Natural killer cell treated with Interleukin-12 subunit alpha and Interleukin-12 subunit beta and Interleukin-15 and Interleukin-18, amount 100 ng/mL, for 72 hours (primary cell): ENCODE measurements around the gene GBP7. TPM values are rescaled to one million over a fixed set of nuclear protein-coding genes. Genes with fewer than 3 reads are reported as not detected.
"Not testable (repeated sequence)": the region's sequence is repeated elsewhere in the genome, so short reads cannot be mapped to it uniquely, and the experiment has no call there.

Source experiments
- ATAC-seq, 2 donors: fragments of 150-1000 bp; cut with Tn5 transposase in 1 of 2; sonication (Bioruptor Pico), chemical (Tn5 transposase) in 1 of 2; 2 replicates each; pipeline ENCODE4 v1.10.0; 2021
- DNase-seq: peaks from one replicate; pipeline ENCODE4 v3.0.0; 2022; ENCODE audit warnings: low spot score
- H3K27ac Mint-ChIP-seq, 2 donors: 1 replicate in 1 of 2; 2 replicates in 1 of 2; pipeline ENCODE4 v1.8.0; 2022; ENCODE audit warnings: mixed read lengths in 2 of 2, mild to moderate bottlenecking in 1 of 2, moderate library complexity in 1 of 2
- H3K27me3 Mint-ChIP-seq, 2 donors: 1 replicate in 1 of 2; 2 replicates in 1 of 2; pipeline ENCODE4 v1.8.0; 2022; ENCODE audit warnings: mixed read lengths in 2 of 2
- H3K36me3 Mint-ChIP-seq: one replicate; pipeline ENCODE4 v1.8.0; 2022; ENCODE audit warnings: mixed read lengths
- H3K4me1 Mint-ChIP-seq, 2 donors: 1 replicate in 1 of 2; 2 replicates in 1 of 2; pipeline ENCODE4 v1.8.0; 2022; ENCODE audit warnings: low read depth in 2 of 2, mixed read lengths in 2 of 2, mild to moderate bottlenecking in 1 of 2
- H3K4me3 Mint-ChIP-seq: one replicate; pipeline ENCODE4 v1.8.0; 2022; ENCODE audit warnings: mixed read lengths
- H3K9me3 Mint-ChIP-seq: 2 replicates; pipeline ENCODE4 v1.8.0; 2022; ENCODE audit warnings: mixed read lengths
- total RNA-seq, 2 donors: library from RNA; stranded (reverse); gene quantifications; one replicate each; pipeline ENCODE4 v1.2.3, GENCODE V29; 2022

The GBP7 gene
- total RNA-seq = 1 to 10 TPM in 1 of 2 donors, not detected in 1; 1.3 TPM

GRCh38 chr1:89175601-89176256 is at the start of gene GBP7:
Gene GBP7 (minus strand): TSS chr1:89176003. CDS start chr1:89171935, 4,068 bp downstream.
- no peak within 1 kb of the TSS for H3K27ac Mint-ChIP-seq
- H3K36me3 Mint-ChIP-seq = no peaks in the 10 kb centered on the region
- DNase-seq (no peak), ATAC-seq (no peak)
- H3K4me3 Mint-ChIP-seq = no peak within 1 kb of the TSS
- no peaks in the 10 kb centered on the region for H3K27me3 Mint-ChIP-seq
- no peaks in the 10 kb centered on the region for H3K9me3 Mint-ChIP-seq
- peaks cover 10% of the 10 kb centered on the region in 2 donors for H3K4me1 Mint-ChIP-seq

GRCh38 chr1:89221341-89221740 is 45.5 kb upstream of the GBP7 start:
- Mint-ChIP-seq H3K27me3 (no peaks in the 10 kb centered on the region), H3K4me1 (peaks cover 0 to 15% of the 10 kb centered on the region in 2 donors), H3K4me3 (no peak overlapping the region), H3K9me3 (peaks cover 2% of the 10 kb centered on the region), H3K36me3 (peaks cover 25% of the 10 kb centered on the region), H3K27ac (peak overlapping the region in 1 of 2 donors; percentile 37)
- no peak for ATAC-seq
- no peak for DNase-seq

GRCh38 chr1:89219851-89220250 is 44.0 kb upstream of the GBP7 start:
- Mint-ChIP-seq H3K4me1 (peaks cover 0 to 15% of the 10 kb centered on the region in 2 donors), H3K36me3 (peaks cover 15% of the 10 kb centered on the region)
- not testable (repeated sequence) for H3K9me3 Mint-ChIP-seq, H3K27me3 Mint-ChIP-seq, DNase-seq, H3K27ac Mint-ChIP-seq, H3K4me3 Mint-ChIP-seq, ATAC-seq

- not testable (repeated sequence) for H3K27me3 Mint-ChIP-seq, H3K9me3 Mint-ChIP-seq, H3K27ac Mint-ChIP-seq, ATAC-seq, DNase-seq, H3K4me3 Mint-ChIP-seq
- H3K36me3 Mint-ChIP-seq = peaks cover 14% of the 10 kb centered on the region
- H3K4me1 Mint-ChIP-seq = peaks cover 0 to 15% of the 10 kb centered on the region in 2 donors
Measured at GRCh38 chr1:89218941-89219340, 43.1 kb upstream of the GBP7 start.

- Mint-ChIP-seq H3K4me3 (no peak overlapping the region), H3K4me1 (no peaks in the 10 kb centered on the region), H3K27me3 (no peaks in the 10 kb centered on the region), H3K27ac (no peak overlapping the region), H3K9me3 (no peaks in the 10 kb centered on the region), H3K36me3 (peaks cover 18% of the 10 kb centered on the region)
- ATAC-seq = no peak
- no peak for DNase-seq
Measured at GRCh38 chr1:89213347-89213746, 37.5 kb upstream of the GBP7 start.

GRCh38 chr1:89211035-89211634 is 35.3 kb upstream of the GBP7 start:
- H3K36me3 Mint-ChIP-seq = peaks cover 14% of the 10 kb centered on the region
- H3K4me1 Mint-ChIP-seq = peaks cover 0 to 3% of the 10 kb centered on the region in 2 donors

GRCh38 chr1:89206373-89206772 is 30.6 kb upstream of the GBP7 start:
- Mint-ChIP-seq H3K9me3 (peaks cover 10% of the 10 kb centered on the region), H3K4me1 (peaks cover 12 to 14% of the 10 kb centered on the region in 2 donors), H3K4me3 (no peak overlapping the region), H3K27me3 (no peaks in the 10 kb centered on the region), H3K36me3 (peaks cover 24% of the 10 kb centered on the region), H3K27ac (no peak overlapping the region)
- DNase-seq = no peak
- ATAC-seq = no peak

More at GRCh38 chr1:89211035-89211634, 35.3 kb upstream of the GBP7 start:
- Mint-ChIP-seq H3K4me3 (no peak overlapping the region), H3K27me3 (no peaks in the 10 kb centered on the region), H3K9me3 (peaks cover 4% of the 10 kb centered on the region), H3K27ac (no peak overlapping the region)
- DNase-seq = no peak
- no peak for ATAC-seq

GRCh38 chr1:89203166-89203565 is 27.4 kb upstream of the GBP7 start:
- DNase-seq = no peak
- peaks cover 27 to 41% of the 10 kb centered on the region in 2 donors for H3K4me1 Mint-ChIP-seq
- H3K27me3 Mint-ChIP-seq = no peaks in the 10 kb centered on the region
- no peak overlapping the region for H3K27ac Mint-ChIP-seq
- ATAC-seq = no peak
- peaks cover 10% of the 10 kb centered on the region for H3K9me3 Mint-ChIP-seq
- peaks cover 17% of the 10 kb centered on the region for H3K36me3 Mint-ChIP-seq
- no peak overlapping the region for H3K4me3 Mint-ChIP-seq

- peaks cover 7% of the 10 kb centered on the region for H3K9me3 Mint-ChIP-seq
- peak overlapping the region; percentile 99 to 100 for H3K27ac Mint-ChIP-seq
- no peaks in the 10 kb centered on the region for H3K27me3 Mint-ChIP-seq
- DNase-seq (no peak), ATAC-seq (no peak)
- peaks cover 42 to 60% of the 10 kb centered on the region in 2 donors for H3K4me1 Mint-ChIP-seq
- H3K4me3 Mint-ChIP-seq = peak overlapping the region; percentile 94
- H3K36me3 Mint-ChIP-seq = peaks cover 28% of the 10 kb centered on the region
Measured at GRCh38 chr1:89201106-89201794, 25.4 kb upstream of the GBP7 start.

- no peaks in the 10 kb centered on the region for H3K27me3 Mint-ChIP-seq
- ATAC-seq = peak in 1 of 2 donors; percentile 41
- H3K4me3 Mint-ChIP-seq = peak overlapping the region; percentile 94
- H3K4me1 Mint-ChIP-seq = peaks cover 48 to 66% of the 10 kb centered on the region in 2 donors
- H3K27ac Mint-ChIP-seq = peak overlapping the region; percentile 99 to 100
- peaks cover 7% of the 10 kb centered on the region for H3K9me3 Mint-ChIP-seq
- no peak for DNase-seq
- peaks cover 31% of the 10 kb centered on the region for H3K36me3 Mint-ChIP-seq
Measured at GRCh38 chr1:89200663-89201062, 24.9 kb upstream of the GBP7 start.

- Mint-ChIP-seq H3K4me3 (peak overlapping the region; percentile 94), H3K9me3 (peaks cover 7% of the 10 kb centered on the region), H3K27ac (peak overlapping the region; percentile 99 to 100), H3K4me1 (peaks cover 59 to 77% of the 10 kb centered on the region in 2 donors), H3K36me3 (peaks cover 39% of the 10 kb centered on the region), H3K27me3 (no peaks in the 10 kb centered on the region)
- DNase-seq = no peak
- ATAC-seq = no peak
Measured at GRCh38 chr1:89199525-89200031, 23.8 kb upstream of the GBP7 start.

- ATAC-seq (peak; percentile 81 to 92), DNase-seq (peak; percentile 76)
- no peaks in the 10 kb centered on the region for H3K27me3 Mint-ChIP-seq
- peak within 1 kb of the TSS; percentile 99 to 100 for H3K27ac Mint-ChIP-seq
- peaks cover 39% of the 10 kb centered on the region for H3K36me3 Mint-ChIP-seq
- H3K4me1 Mint-ChIP-seq = peaks cover 63 to 84% of the 10 kb centered on the region in 2 donors
- no peaks in the 10 kb centered on the region for H3K9me3 Mint-ChIP-seq
- peak within 1 kb of the TSS; percentile 94 for H3K4me3 Mint-ChIP-seq
Measured at GRCh38 chr1:89198491-89199072, 22.8 kb upstream of the GBP7 start, which contains the start of gene GBP4. Gene GBP4 (minus strand): TSS chr1:89198942. CDS start chr1:89198834, 108 bp downstream.

GRCh38 chr1:89198081-89198480 is 22.3 kb upstream of the GBP7 start:
- no peak for ATAC-seq
- DNase-seq = no peak
- Mint-ChIP-seq H3K27me3 (no peaks in the 10 kb centered on the region), H3K27ac (peak overlapping the region; percentile 99 to 100), H3K4me3 (peak overlapping the region; percentile 94), H3K4me1 (peaks cover 65 to 86% of the 10 kb centered on the region in 2 donors), H3K36me3 (peaks cover 44% of the 10 kb centered on the region), H3K9me3 (no peaks in the 10 kb centered on the region)
